Activated CD4-positive, alpha-beta T cell treated with anti-CD3 and anti-CD28 coated beads, Interleukin-2, amount 50 U/mL, for 48 hours (primary cell): Measurements from ENCODE around the gene GPANK1.

Source experiments
- DNase-seq, 2 experiments: peaks; one replicate each; pipeline ENCODE4 v3.0.0-alpha.2; 2020

GPANK1 gene

GRCh38 chr6:31636698-31637596, 27.9 kb downstream of the GPANK1 start:
- DNase-seq: no peak

- no peak for DNase-seq
These were observed 29.7 kb downstream of the GPANK1 start for GRCh38 chr6:31634969-31635575.

- no peak for DNase-seq
These were observed 30.7 kb downstream of the GPANK1 start for GRCh38 chr6:31634131-31634530.

- DNase-seq: no peak
These were observed 31.4 kb downstream of the GPANK1 start for GRCh38 chr6:31633447-31633846.

GRCh38 chr6:31632279-31632946, 32.4 kb downstream of the GPANK1 start:
- DNase-seq: no peak

- DNase-seq: no peak
These were observed 33.0 kb downstream of the GPANK1 start for GRCh38 chr6:31631681-31632278.

GRCh38 chr6:31631209-31631608, 33.6 kb downstream of the GPANK1 start:
- DNase-seq: no peak

- no peak for DNase-seq
These were observed 34.4 kb downstream of the GPANK1 start for GRCh38 chr6:31630177-31630934.

GRCh38 chr6:31629014-31629413, 35.8 kb downstream of the GPANK1 start:
- DNase-seq: no peak

- DNase-seq: no peak
These were observed 37.0 kb downstream of the GPANK1 start for GRCh38 chr6:31627690-31628287.

- no peak for DNase-seq
These were observed 37.8 kb downstream of the GPANK1 start for GRCh38 chr6:31626952-31627351.

GRCh38 chr6:31624070-31624469, 40.7 kb downstream of the GPANK1 start:
- no peak for DNase-seq

GRCh38 chr6:31622684-31623091, 42.1 kb downstream of the GPANK1 start:
- no peak for DNase-seq

GRCh38 chr6:31621991-31622390, 42.8 kb downstream of the GPANK1 start:
- DNase-seq: no peak

- no peak for DNase-seq
These were observed 43.4 kb downstream of the GPANK1 start for GRCh38 chr6:31621320-31621939.

- DNase-seq: peak; percentile 79 to 85
These were observed 44.0 kb downstream of the GPANK1 start, which contains the start of gene PRRC2A for GRCh38 chr6:31620586-31621319. Gene PRRC2A, plus strand, starts transcription at chr6:31620715. Its CDS starts 2,075 bp downstream, at chr6:31622790.

GRCh38 chr6:31619805-31620585, 44.8 kb downstream of the GPANK1 start:
- DNase-seq: peak; percentile 99

GRCh38 chr6:31617010-31617409, 47.8 kb downstream of the GPANK1 start:
- no peak for DNase-seq

- peak; percentile 33 to 41 for DNase-seq
These were observed 49.0 kb downstream of the GPANK1 start for GRCh38 chr6:31615748-31616147.
